OCI-LY1 (cell line): ENCODE results near the gene ZFYVE28.

ENCODE experiments used
- H2AFZ ChIP-seq: fragments of 200-600 bp; sonication (generic), shearing (Covaris generic); 2 replicates; pipeline ENCODE4 v1.6.0; 2014; ENCODE audit warnings: antibody characterized with exemption, mild to moderate bottlenecking, low read length
- H3F3A ChIP-seq: fragments of 200-600 bp; sonication (generic), shearing (Covaris generic); 2 replicates; pipeline ENCODE4 v1.6.0; 2014; ENCODE audit warnings: mild to moderate bottlenecking, antibody characterized with exemption, low read length, moderate library complexity; ENCODE audit not compliant: insufficient read depth
- H3K27ac ChIP-seq: fragments of 200-600 bp; sonication (generic); 2 replicates; pipeline ENCODE4 v1.5.1; 2014; ENCODE audit warnings: low read length, mixed run types, mild to moderate bottlenecking, low read depth; ENCODE audit not compliant: poor library complexity, severe bottlenecking
- H3K27me3 ChIP-seq: fragments of 200-600 bp; sonication (generic); 2 replicates; pipeline ENCODE4 v1.6.0; 2014; ENCODE audit warnings: antibody characterized with exemption, mild to moderate bottlenecking, low read length, moderate library complexity; ENCODE audit not compliant: insufficient read depth
- H3K36me3 ChIP-seq: fragments of 200-600 bp; sonication (generic); 2 replicates; pipeline ENCODE4 v1.6.1; 2014; ENCODE audit warnings: mild to moderate bottlenecking, antibody characterized with exemption, low read length, moderate library complexity, mixed read lengths; ENCODE audit not compliant: insufficient read depth
- H3K4me1 ChIP-seq: fragments of 200-600 bp; sonication (generic); 2 replicates; pipeline ENCODE4 v1.5.1; 2014; ENCODE audit warnings: mild to moderate bottlenecking, low read length, moderate library complexity; ENCODE audit not compliant: insufficient read depth, severe bottlenecking
- H3K4me2 ChIP-seq: fragments of 200-600 bp; sonication (generic), shearing (Covaris generic); 2 replicates; pipeline ENCODE4 v1.6.1; 2014; ENCODE audit warnings: low read length
- H3K4me3 ChIP-seq: fragments of 200-600 bp; sonication (generic); 2 replicates; pipeline ENCODE4 v1.5.1; 2014; ENCODE audit warnings: low read length, low read depth, mild to moderate bottlenecking, mixed read lengths; ENCODE audit not compliant: poor library complexity, severe bottlenecking
- H3K79me2 ChIP-seq: fragments of 200-600 bp; shearing (Covaris generic); 2 replicates; pipeline ENCODE4 v1.6.1; 2016; ENCODE audit warnings: mixed run types, low read length, mixed read lengths; ENCODE audit not compliant: insufficient read depth
- H3K9ac ChIP-seq: fragments of 200-600 bp; sonication (generic), shearing (Covaris generic); 2 replicates; pipeline ENCODE4 v1.6.1; 2014; ENCODE audit warnings: mild to moderate bottlenecking, low read length, mixed read lengths
- H3K9me2 ChIP-seq: fragments of 200-600 bp; sonication (generic), shearing (Covaris generic); 2 replicates; pipeline ENCODE4 v1.6.1; 2014; ENCODE audit warnings: low read depth, mild to moderate bottlenecking, low read length, mixed read lengths
- H3K9me3 ChIP-seq: fragments of 200-600 bp; shearing (Covaris generic); 2 replicates; pipeline ENCODE4 v1.6.1; 2014; ENCODE audit warnings: low read length, mixed read lengths
- H4K20me1 ChIP-seq: fragments of 200-600 bp; sonication (generic), shearing (Covaris generic); 2 replicates; pipeline ENCODE4 v1.6.0; 2016; ENCODE audit warnings: mild to moderate bottlenecking, low read length; ENCODE audit not compliant: insufficient read depth
- CTCF ChIP-seq: fragments of 200-600 bp; sonication (generic), shearing (Covaris generic); IDR thresholded peaks from 2 replicates; pipeline ENCODE4 v1.5.1; 2017; ENCODE audit warnings: mild to moderate bottlenecking, antibody characterized with exemption, low read length, moderate library complexity, mixed read lengths
- EZH2 ChIP-seq: fragments of 200-600 bp; sonication (generic), shearing (Covaris generic); IDR thresholded peaks from 2 replicates; pipeline ENCODE4 v1.8.0; 2017; ENCODE audit warnings: borderline replicate concordance, mixed run types, mild to moderate bottlenecking, antibody characterized with exemption, low read length, moderate library complexity, mixed read lengths

Gene ZFYVE28

GRCh38 chr4:2248044-2248780 is 170.2 kb downstream of the ZFYVE28 start:
- Histone ChIP-seq H3F3A (no peaks in the 10 kb centered on the region), H3K9me3 (no peaks in the 10 kb centered on the region), H3K27ac (no peak overlapping the region), H3K27me3 (no peaks in the 10 kb centered on the region), H3K9me2 (no peaks in the 10 kb centered on the region), H3K9ac (no peak overlapping the region), H3K4me2 (no peak overlapping the region), H2AFZ (no peak overlapping the region), H4K20me1 (no peaks in the 10 kb centered on the region), H3K79me2 (no peaks in the 10 kb centered on the region), H3K36me3 (no peaks in the 10 kb centered on the region), H3K4me1 (peaks cover 4% of the 10 kb centered on the region), H3K4me3 (no peak overlapping the region)
- TF ChIP-seq EZH2: no peak
- TF ChIP-seq CTCF: no peak

- Histone ChIP-seq H3K9me2 (no peaks in the 10 kb centered on the region), H3K4me3 (no peak overlapping the region), H4K20me1 (no peaks in the 10 kb centered on the region), H3K79me2 (no peaks in the 10 kb centered on the region), H3K4me1 (peaks cover 5% of the 10 kb centered on the region), H3F3A (no peaks in the 10 kb centered on the region), H3K27ac (no peak overlapping the region), H3K4me2 (no peak overlapping the region), H3K27me3 (no peaks in the 10 kb centered on the region), H2AFZ (no peak overlapping the region), H3K9me3 (no peaks in the 10 kb centered on the region), H3K9ac (no peak overlapping the region), H3K36me3 (no peaks in the 10 kb centered on the region)
- no peak for TF ChIP-seq CTCF
- no peak for TF ChIP-seq EZH2
These were observed 171.1 kb downstream of the ZFYVE28 start for GRCh38 chr4:2247128-2248043.

- H2AFZ ChIP-seq: no peak overlapping the region
- peaks cover 7% of the 10 kb centered on the region for H3K4me1 ChIP-seq
- no peaks in the 10 kb centered on the region for H3K9me2 ChIP-seq
- no peaks in the 10 kb centered on the region for H4K20me1 ChIP-seq
- H3K79me2 ChIP-seq: no peaks in the 10 kb centered on the region
- H3F3A ChIP-seq: no peaks in the 10 kb centered on the region
- H3K9ac ChIP-seq: no peak overlapping the region
- no peak overlapping the region for H3K4me2 ChIP-seq
- H3K4me3 ChIP-seq: no peak overlapping the region
- H3K9me3 ChIP-seq: no peaks in the 10 kb centered on the region
- no peak for TF ChIP-seq EZH2
- no peak for TF ChIP-seq CTCF
- no peak overlapping the region for H3K27ac ChIP-seq
- no peaks in the 10 kb centered on the region for H3K36me3 ChIP-seq
- H3K27me3 ChIP-seq: no peaks in the 10 kb centered on the region
These were observed 171.9 kb downstream of the ZFYVE28 start for GRCh38 chr4:2246384-2247127.
